ENCODE results near the gene RP2. TPM values are rescaled to one million over a fixed set of nuclear protein-coding genes. Genes with fewer than 3 reads are reported as not detected.

The RP2 gene
- total and polyA plus RNA-seq, 2 experiments from 2014 or later, result 13.5 to 23.5 TPM

DNA sequence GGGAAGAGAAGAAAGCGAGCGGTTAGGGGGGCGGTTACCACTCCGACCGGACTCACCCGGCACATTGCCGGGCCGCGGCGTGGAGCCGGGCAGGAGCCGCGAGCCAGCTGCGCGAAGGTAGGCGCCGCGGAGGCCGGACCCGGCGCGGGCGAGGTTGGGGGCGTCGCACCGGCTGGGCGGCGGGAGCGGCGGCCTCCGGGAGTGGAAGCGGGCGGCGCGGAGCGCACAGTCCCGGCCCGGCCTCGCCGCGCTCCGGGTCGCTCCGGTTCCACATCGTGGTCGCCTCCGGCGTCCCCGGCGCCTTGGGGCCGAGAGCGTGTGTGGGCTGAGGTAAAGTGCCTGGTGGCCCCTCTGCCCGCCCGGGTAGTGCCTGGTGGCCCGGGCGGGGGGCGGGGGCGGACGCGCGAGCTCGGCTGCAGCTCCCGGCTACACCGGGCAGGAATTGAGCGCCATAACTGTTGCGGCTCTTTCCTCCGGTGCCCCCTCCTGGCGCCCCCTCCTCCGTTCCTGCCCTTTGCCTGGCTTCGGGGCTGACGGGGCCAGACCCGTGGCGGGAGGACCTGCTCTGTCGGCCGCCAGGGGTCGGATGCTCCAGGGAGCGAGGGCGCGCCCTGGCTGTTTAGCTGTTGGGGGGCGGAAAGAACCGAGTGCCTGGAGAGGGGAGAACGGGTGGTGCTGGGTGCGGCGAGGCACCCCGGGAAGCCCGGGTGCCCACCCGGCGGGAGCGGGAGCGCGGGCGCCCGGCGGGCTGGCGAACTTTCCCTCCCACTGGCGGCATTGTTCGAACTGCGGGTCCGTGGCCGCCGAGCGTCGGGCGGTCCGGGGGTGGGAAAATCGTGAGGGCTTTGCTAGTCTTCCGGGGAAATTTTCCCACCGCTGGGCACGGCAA, 76.0 kb downstream of the RP2 start:
- H3K36me3 ChIP-seq (ENCODE audit: low read depth), result no peaks in the 10 kb centered on the region
- peak overlapping the region; percentile 98 for H3K4me2 ChIP-seq (ENCODE audit: unreplicated experiment)
- no peaks in the 10 kb centered on the region for H3K27me3 ChIP-seq (replicated peaks; ENCODE audit: insufficient read depth)
- whole genome bisulfite sequencing, 2 experiments (ENCODE audit: low coverage in 1 of 2, low lambda C conversion rate in 2 of 2, missing lambda C conversion rate in 2 of 2), result 1% methylated on average over 25 to 30 of the region's 109 CpGs
- DNase-seq, result peak; percentile 70
- H3F3A ChIP-seq (ENCODE audit: insufficient read depth), result 0 out of 2 replicates have a peak, but pooled peaks cover 6% of the 10 kb centered on the region
- no peaks in the 10 kb centered on the region for H3K9me3 ChIP-seq (ENCODE audit: low read depth)
- H3K79me2 ChIP-seq (ENCODE audit: insufficient read depth), result peaks cover 33% of the 10 kb centered on the region
- H3K27ac ChIP-seq, result no peak overlapping the region
- in situ Hi-C loops (cut with MboI), result no loop called here
- no peaks in the 10 kb centered on the region for H4K20me1 ChIP-seq (ENCODE audit: insufficient read depth)
- TF ChIP-seq EZH2phosphoT487 (IDR thresholded peaks at IDR 0.05; ENCODE audit: insufficient read depth, low read depth), result no peak
- no peaks in the 10 kb centered on the region for H3K9me2 ChIP-seq (ENCODE audit: insufficient read depth)
- H3K4me1 ChIP-seq (ENCODE audit: insufficient read depth), result no peaks in the 10 kb centered on the region
- peak overlapping the region; percentile 79 for H3K9ac ChIP-seq
- peak overlapping the region; percentile 92 for H3K4me3 ChIP-seq
- H2AFZ ChIP-seq, result peak overlapping the region; percentile 89

DNA sequence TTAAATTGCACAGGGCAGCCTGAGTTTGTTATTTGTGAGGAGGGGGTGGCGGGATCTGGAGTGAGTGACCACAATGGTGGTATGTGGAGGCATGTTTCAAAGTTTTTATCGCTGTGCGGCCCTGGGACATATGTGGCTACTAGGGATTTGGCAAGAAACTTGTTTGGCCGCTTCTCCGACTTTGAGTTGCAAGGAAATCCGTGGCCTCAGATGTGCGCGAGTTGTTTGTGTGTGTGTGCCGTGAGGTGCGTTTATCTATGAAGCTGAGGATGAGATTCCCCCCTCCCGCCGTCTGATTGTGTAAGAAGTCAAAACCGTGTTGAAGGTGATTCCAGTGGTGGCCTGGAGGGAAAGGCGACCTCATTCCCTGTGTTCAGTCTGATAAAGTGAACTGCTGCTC, 76.8 kb downstream of the RP2 start:
- Histone ChIP-seq H4K20me1 (ENCODE audit: insufficient read depth) (no peaks in the 10 kb centered on the region), H3K27me3 (replicated peaks; ENCODE audit: insufficient read depth) (no peaks in the 10 kb centered on the region), H3F3A (ENCODE audit: insufficient read depth) (0 out of 2 replicates have a peak, but pooled peaks cover 6% of the 10 kb centered on the region), H3K4me1 (ENCODE audit: insufficient read depth) (no peaks in the 10 kb centered on the region), H3K4me3 (peak overlapping the region; percentile 92), H3K9me3 (ENCODE audit: low read depth) (no peaks in the 10 kb centered on the region), H3K9ac (peak overlapping the region; percentile 79), H3K36me3 (ENCODE audit: low read depth) (no peaks in the 10 kb centered on the region), H3K4me2 (ENCODE audit: unreplicated experiment) (peak overlapping the region; percentile 98), H3K79me2 (ENCODE audit: insufficient read depth) (peaks cover 41% of the 10 kb centered on the region), H3K27ac (no peak overlapping the region), H2AFZ (peak overlapping the region; percentile 89), H3K9me2 (ENCODE audit: insufficient read depth) (no peaks in the 10 kb centered on the region)
- WGBS, 2 experiments (ENCODE audit: low coverage in 1 of 2, low lambda C conversion rate in 2 of 2, missing lambda C conversion rate in 2 of 2), result 8 to 11% methylated on average over 9 to 14 of the region's 14 CpGs
- in situ Hi-C loops (cut with MboI), result no loop called here
- peak; percentile 48 for DNase-seq
- TF ChIP-seq EZH2 (IDR thresholded peaks at IDR 0.05; ENCODE audit: insufficient read depth, poor library complexity, severe bottlenecking) (no peak), EZH2phosphoT487 (IDR thresholded peaks at IDR 0.05; ENCODE audit: insufficient read depth, low read depth) (no peak)

DNA sequence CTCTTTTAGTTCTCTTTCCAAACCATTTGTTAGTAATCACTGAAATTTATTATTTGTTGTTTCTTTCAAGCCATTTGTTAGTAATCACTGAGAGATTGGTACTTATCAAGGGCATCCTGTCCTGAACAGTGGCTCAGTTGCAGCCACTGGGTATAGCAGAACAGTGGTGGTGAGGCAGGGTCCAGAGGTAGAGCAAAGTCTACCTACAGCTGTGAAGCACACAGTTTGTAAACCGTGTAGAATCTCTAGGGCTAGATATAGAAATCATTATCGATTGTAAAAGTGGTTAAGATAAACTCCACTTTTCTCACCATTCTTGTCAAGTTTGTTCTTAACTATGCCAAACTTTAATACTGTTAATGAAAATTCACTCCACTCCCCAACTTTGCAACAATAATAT, 79.4 kb downstream of the RP2 start:
- no peak for DNase-seq

DNA sequence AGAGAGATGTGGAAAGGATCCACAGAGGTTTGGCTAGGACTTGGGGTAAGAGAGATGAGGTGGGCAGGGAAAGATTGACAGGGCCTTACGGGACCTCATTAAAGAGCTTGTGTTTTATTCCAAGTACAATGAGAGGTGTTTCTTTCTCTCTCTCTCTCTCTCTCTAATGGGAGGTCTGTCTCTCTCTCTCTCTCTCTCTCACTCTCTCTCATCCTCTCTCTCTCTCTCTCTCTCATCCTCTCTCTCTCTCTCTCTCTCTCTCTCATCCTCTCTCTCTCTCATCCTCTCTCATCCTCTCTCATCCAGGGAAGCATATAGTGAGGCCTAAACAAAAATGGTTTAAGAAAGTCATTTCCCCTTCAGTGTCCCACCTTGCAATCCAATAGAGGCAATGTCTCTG, 80.8 kb downstream of the RP2 start:
- H3K36me3 ChIP-seq (ENCODE audit: low read depth), result no peaks in the 10 kb centered on the region
- H3K4me3 ChIP-seq, result no peak overlapping the region
- H3K27me3 ChIP-seq (replicated peaks; ENCODE audit: insufficient read depth), result no peaks in the 10 kb centered on the region
- in situ Hi-C loops (cut with MboI), result no loop called here
- H3K4me2 ChIP-seq (ENCODE audit: unreplicated experiment), result no peak overlapping the region
- no peak overlapping the region for H3K9ac ChIP-seq
- H3F3A ChIP-seq (ENCODE audit: insufficient read depth), result no peaks in the 10 kb centered on the region
- H3K9me2 ChIP-seq (ENCODE audit: insufficient read depth), result no peaks in the 10 kb centered on the region
- TF ChIP-seq EZH2phosphoT487 (IDR thresholded peaks at IDR 0.05; ENCODE audit: insufficient read depth, low read depth) (no peak), EZH2 (IDR thresholded peaks at IDR 0.05; ENCODE audit: insufficient read depth, poor library complexity, severe bottlenecking) (no peak)
- DNase-seq, result no peak
- H4K20me1 ChIP-seq (ENCODE audit: insufficient read depth), result no peaks in the 10 kb centered on the region
- no peak overlapping the region for H2AFZ ChIP-seq
- no peak overlapping the region for H3K27ac ChIP-seq
- WGBS, 2 experiments (ENCODE audit: low coverage in 1 of 2, low lambda C conversion rate in 2 of 2, missing lambda C conversion rate in 2 of 2), result 100% methylated on average over 1 of the region's 1 CpG
- H3K79me2 ChIP-seq (ENCODE audit: insufficient read depth), result peaks cover 57% of the 10 kb centered on the region
- no peaks in the 10 kb centered on the region for H3K9me3 ChIP-seq (ENCODE audit: low read depth)
- H3K4me1 ChIP-seq (ENCODE audit: insufficient read depth), result 0 out of 2 replicates have a peak, but pooled peaks cover under 1% of the 10 kb centered on the region

More for the DNA sequence above, 79.4 kb downstream of the RP2 start:
- Histone ChIP-seq H3K27me3 (replicated peaks; ENCODE audit: insufficient read depth) (no peaks in the 10 kb centered on the region), H3K36me3 (ENCODE audit: low read depth) (no peaks in the 10 kb centered on the region), H3K4me2 (ENCODE audit: unreplicated experiment) (no peak overlapping the region), H4K20me1 (ENCODE audit: insufficient read depth) (no peaks in the 10 kb centered on the region), H3F3A (ENCODE audit: insufficient read depth) (0 out of 2 replicates have a peak, but pooled peaks cover 6% of the 10 kb centered on the region), H3K9me2 (ENCODE audit: insufficient read depth) (no peaks in the 10 kb centered on the region), H3K4me3 (no peak overlapping the region), H3K9me3 (ENCODE audit: low read depth) (no peaks in the 10 kb centered on the region), H3K79me2 (ENCODE audit: insufficient read depth) (peaks cover 54% of the 10 kb centered on the region), H3K27ac (no peak overlapping the region), H3K4me1 (ENCODE audit: insufficient read depth) (no peaks in the 10 kb centered on the region), H3K9ac (no peak overlapping the region), H2AFZ (no peak overlapping the region)
- WGBS, 2 experiments (ENCODE audit: low coverage in 1 of 2, low lambda C conversion rate in 2 of 2, missing lambda C conversion rate in 2 of 2), result 97 to 100% methylated on average over 2 of the region's 2 CpGs
- in situ Hi-C loops (cut with MboI), result no loop called here
- no peak for TF ChIP-seq EZH2 (IDR thresholded peaks at IDR 0.05; ENCODE audit: insufficient read depth, poor library complexity, severe bottlenecking)
- TF ChIP-seq EZH2phosphoT487 (IDR thresholded peaks at IDR 0.05; ENCODE audit: insufficient read depth, low read depth), result no peak

All from GM23248 (cell line).